RWPE2 (cell line): ENCODE data around the gene KANK3.

Source experiments
- ATAC-seq: fragments of 200-7000 bp; cut with Tn5 transposase; 3 replicates; pipeline ENCODE4 v1.9.1; 2021; ENCODE audit warnings: low read depth
- DNase-seq: peaks from one replicate; pipeline ENCODE4 v3.0.0-alpha.2; 2020; ENCODE audit warnings: low spot score
- H3K27ac ChIP-seq: fragments of 450-650 bp; 2 replicates; pipeline ENCODE4 v1.5.1; 2017; ENCODE audit warnings: mild to moderate bottlenecking; ENCODE audit not compliant: poor library complexity, severe bottlenecking
- H3K27me3 ChIP-seq: fragments of 250-450 bp; sonication (Bioruptor Pico); 2 replicates; pipeline ENCODE4 v1.5.1; 2021; ENCODE audit warnings: mild to moderate bottlenecking, moderate library complexity; ENCODE audit not compliant: insufficient read depth, poor library complexity, severe bottlenecking
- H3K36me3 ChIP-seq: fragments of 250-450 bp; sonication (Bioruptor Pico); 2 replicates; pipeline ENCODE4 v1.5.1; 2020; ENCODE audit warnings: low read depth, mild to moderate bottlenecking, moderate library complexity
- H3K4me1 ChIP-seq: fragments of 250-450 bp; sonication (Bioruptor Pico); 2 replicates; pipeline ENCODE4 v1.5.1; 2021; ENCODE audit warnings: mild to moderate bottlenecking, moderate library complexity; ENCODE audit not compliant: insufficient read depth, poor library complexity, severe bottlenecking
- H3K4me3 ChIP-seq: fragments of 250-450 bp; sonication (Bioruptor Pico); 2 replicates; pipeline ENCODE4 v1.5.1; 2021; ENCODE audit warnings: mild to moderate bottlenecking, moderate library complexity; ENCODE audit not compliant: severe bottlenecking
- H3K9me3 ChIP-seq: fragments of 250-450 bp; sonication (Bioruptor Pico); 2 replicates; pipeline ENCODE4 v1.5.1; 2021; ENCODE audit warnings: mild to moderate bottlenecking, moderate library complexity; ENCODE audit not compliant: severe bottlenecking
- CTCF ChIP-seq: fragments of 450-650 bp; IDR thresholded peaks from one replicate; pipeline ENCODE4 v1.5.1; 2017; ENCODE audit warnings: mild to moderate bottlenecking, moderate library complexity; ENCODE audit not compliant: poor library complexity, severe bottlenecking

Gene KANK3

GRCh38 chr19:8334458-8335342, 8.4 kb downstream of the KANK3 start:
- Histone ChIP-seq H3K27me3 (peaks cover 18% of the 10 kb centered on the region), H3K4me1 (no peaks in the 10 kb centered on the region), H3K27ac (no peak overlapping the region), H3K36me3 (no peaks in the 10 kb centered on the region), H3K9me3 (no peaks in the 10 kb centered on the region), H3K4me3 (peak overlapping the region; percentile 39)
- DNase-seq: no peak
- ATAC-seq: peak; percentile 75
- TF ChIP-seq CTCF: no peak

- Histone ChIP-seq H3K27ac (no peak overlapping the region), H3K9me3 (no peaks in the 10 kb centered on the region), H3K27me3 (peaks cover 18% of the 10 kb centered on the region), H3K36me3 (no peaks in the 10 kb centered on the region), H3K4me1 (no peaks in the 10 kb centered on the region), H3K4me3 (peak overlapping the region; percentile 39)
- DNase-seq: no peak
- no peak for TF ChIP-seq CTCF
- ATAC-seq: peak; percentile 22; the same call in 1 of the 3 replicates
Observed at GRCh38 chr19:8333767-8334457, 9.2 kb downstream of the KANK3 start.

- Histone ChIP-seq H3K4me3 (no peak overlapping the region), H3K9me3 (no peaks in the 10 kb centered on the region), H3K27ac (no peak overlapping the region), H3K27me3 (peaks cover 18% of the 10 kb centered on the region), H3K4me1 (no peaks in the 10 kb centered on the region), H3K36me3 (no peaks in the 10 kb centered on the region)
- no peak for DNase-seq
- ATAC-seq: no peak
- TF ChIP-seq CTCF: no peak
Observed at GRCh38 chr19:8332976-8333766, 9.9 kb downstream of the KANK3 start.

- no peak for DNase-seq
- ATAC-seq: no peak
- Histone ChIP-seq H3K27ac (no peak overlapping the region), H3K27me3 (peaks cover 18% of the 10 kb centered on the region), H3K4me3 (no peak overlapping the region), H3K4me1 (no peaks in the 10 kb centered on the region), H3K9me3 (no peaks in the 10 kb centered on the region), H3K36me3 (no peaks in the 10 kb centered on the region)
- TF ChIP-seq CTCF: no peak
Observed at GRCh38 chr19:8331263-8331845, 11.7 kb downstream of the KANK3 start.
